ENCODE measurements around the gene F2RL3.

DNA sequence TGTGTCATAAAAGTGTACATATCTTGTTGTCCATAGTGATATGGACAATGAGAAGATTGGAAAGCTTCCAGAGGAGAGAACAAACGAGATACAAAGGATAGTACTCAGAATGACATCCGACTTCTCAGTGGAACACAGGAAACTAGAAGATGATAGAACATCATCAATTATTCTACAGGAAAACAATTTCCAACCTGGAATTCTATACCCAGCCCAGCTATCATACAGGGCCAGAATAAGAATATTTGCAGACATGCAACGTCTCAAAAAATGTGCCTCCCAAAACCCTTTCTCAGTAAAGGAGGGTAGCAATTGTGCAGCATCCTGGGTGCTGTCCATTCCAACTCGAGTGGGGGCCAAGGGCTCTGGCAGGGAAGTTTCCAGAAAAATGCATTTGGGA lies 24.0 kb downstream of the F2RL3 start:
- TF ChIP-seq, protein P1, sequence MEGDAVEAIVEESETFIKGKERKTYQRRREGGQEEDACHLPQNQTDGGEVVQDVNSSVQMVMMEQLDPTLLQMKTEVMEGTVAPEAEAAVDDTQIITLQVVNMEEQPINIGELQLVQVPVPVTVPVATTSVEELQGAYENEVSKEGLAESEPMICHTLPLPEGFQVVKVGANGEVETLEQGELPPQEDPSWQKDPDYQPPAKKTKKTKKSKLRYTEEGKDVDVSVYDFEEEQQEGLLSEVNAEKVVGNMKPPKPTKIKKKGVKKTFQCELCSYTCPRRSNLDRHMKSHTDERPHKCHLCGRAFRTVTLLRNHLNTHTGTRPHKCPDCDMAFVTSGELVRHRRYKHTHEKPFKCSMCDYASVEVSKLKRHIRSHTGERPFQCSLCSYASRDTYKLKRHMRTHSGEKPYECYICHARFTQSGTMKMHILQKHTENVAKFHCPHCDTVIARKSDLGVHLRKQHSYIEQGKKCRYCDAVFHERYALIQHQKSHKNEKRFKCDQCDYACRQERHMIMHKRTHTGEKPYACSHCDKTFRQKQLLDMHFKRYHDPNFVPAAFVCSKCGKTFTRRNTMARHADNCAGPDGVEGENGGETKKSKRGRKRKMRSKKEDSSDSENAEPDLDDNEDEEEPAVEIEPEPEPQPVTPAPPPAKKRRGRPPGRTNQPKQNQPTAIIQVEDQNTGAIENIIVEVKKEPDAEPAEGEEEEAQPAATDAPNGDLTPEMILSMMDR (IDR thresholded peaks at IDR 0.05; ENCODE audit: insufficient read depth, low read depth, low read length) = no peak
- TF ChIP-seq EZH2 (IDR thresholded peaks at IDR 0.05; ENCODE audit: insufficient read depth, low read length) = no peak
